ENCODE results near the gene CCSER1. TPM values are rescaled to one million over a fixed set of nuclear protein-coding genes. Genes with fewer than 3 reads are reported as not detected.

CCSER1 gene
- total and polyA plus RNA-seq, 2 experiments from 2014 or later = 2.9 to 3.4 TPM

DNA sequence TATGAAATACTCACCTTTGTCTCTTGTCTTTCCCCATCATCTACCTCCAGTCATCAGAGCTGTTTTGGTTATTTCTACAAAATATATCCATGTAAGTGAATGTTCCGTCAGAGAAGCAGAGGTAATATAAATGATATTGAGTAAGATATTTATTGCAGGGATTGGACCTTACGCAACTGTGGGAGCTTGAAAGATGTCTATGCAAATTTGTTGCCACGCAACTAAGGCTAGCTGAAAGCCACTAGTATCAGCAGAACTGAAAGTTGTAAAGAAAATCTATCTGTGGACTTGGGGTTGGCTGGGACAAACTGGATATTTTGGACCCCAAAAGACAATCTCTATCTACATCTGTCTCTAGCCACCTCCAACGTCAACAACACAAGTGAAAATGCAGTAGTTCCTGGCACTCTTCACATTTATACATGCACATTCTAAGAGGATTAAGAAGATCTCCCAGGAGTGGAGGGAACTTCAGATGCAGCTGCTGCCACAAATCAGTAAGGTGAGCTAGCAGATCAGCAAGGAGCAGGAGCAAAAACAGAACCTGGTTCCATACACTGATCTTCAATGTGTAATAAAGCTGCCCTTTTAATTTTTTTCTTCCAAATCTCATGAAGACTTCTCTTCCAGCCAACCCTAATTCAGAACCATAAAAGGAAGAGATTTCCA, 8.5 kb upstream of the CCSER1 start:
- Histone ChIP-seq H3K27me3 (ENCODE audit: insufficient read depth) (no peaks in the 10 kb centered on the region), H4K20me1 (replicated peaks; ENCODE audit: insufficient read depth) (no peaks in the 10 kb centered on the region), H3K4me2 (no peak overlapping the region), H3F3A (replicated peaks; ENCODE audit: low read depth) (no peaks in the 10 kb centered on the region), H3K36me3 (ENCODE audit: insufficient read depth) (no peaks in the 10 kb centered on the region), H3K4me3 (no peak overlapping the region), H3K79me2 (replicated peaks; ENCODE audit: insufficient read depth) (no peaks in the 10 kb centered on the region), H3K27ac (ENCODE audit: low read depth) (no peak overlapping the region), H2AFZ (peak overlapping the region; percentile 29; the same call in 1 of the 2 replicates), H3K9me2 (ENCODE audit: insufficient read depth) (no peaks in the 10 kb centered on the region; the same call in 1 of the 2 replicates), H3K4me1 (ENCODE audit: insufficient read depth) (peaks cover 18% of the 10 kb centered on the region)
- DNase-seq (ENCODE audit: low spot score) (no peak), ATAC-seq (no peak)
- no peak overlapping the region for H3K27ac Mint-ChIP-seq
- H3K27me3 Mint-ChIP-seq (ENCODE audit: insufficient read depth, low read depth, poor library complexity) = no peaks in the 10 kb centered on the region
- TF ChIP-seq EZH2phosphoT487 (IDR thresholded peaks at IDR 0.05; ENCODE audit: unreplicated experiment) (no peak), JUNB (IDR thresholded peaks at IDR 0.05; ENCODE audit: unreplicated experiment) (no peak), NANOG (IDR thresholded peaks at IDR 0.05; ENCODE audit: borderline replicate concordance) (no peak)
- TF ChIP-seq, protein P1, sequence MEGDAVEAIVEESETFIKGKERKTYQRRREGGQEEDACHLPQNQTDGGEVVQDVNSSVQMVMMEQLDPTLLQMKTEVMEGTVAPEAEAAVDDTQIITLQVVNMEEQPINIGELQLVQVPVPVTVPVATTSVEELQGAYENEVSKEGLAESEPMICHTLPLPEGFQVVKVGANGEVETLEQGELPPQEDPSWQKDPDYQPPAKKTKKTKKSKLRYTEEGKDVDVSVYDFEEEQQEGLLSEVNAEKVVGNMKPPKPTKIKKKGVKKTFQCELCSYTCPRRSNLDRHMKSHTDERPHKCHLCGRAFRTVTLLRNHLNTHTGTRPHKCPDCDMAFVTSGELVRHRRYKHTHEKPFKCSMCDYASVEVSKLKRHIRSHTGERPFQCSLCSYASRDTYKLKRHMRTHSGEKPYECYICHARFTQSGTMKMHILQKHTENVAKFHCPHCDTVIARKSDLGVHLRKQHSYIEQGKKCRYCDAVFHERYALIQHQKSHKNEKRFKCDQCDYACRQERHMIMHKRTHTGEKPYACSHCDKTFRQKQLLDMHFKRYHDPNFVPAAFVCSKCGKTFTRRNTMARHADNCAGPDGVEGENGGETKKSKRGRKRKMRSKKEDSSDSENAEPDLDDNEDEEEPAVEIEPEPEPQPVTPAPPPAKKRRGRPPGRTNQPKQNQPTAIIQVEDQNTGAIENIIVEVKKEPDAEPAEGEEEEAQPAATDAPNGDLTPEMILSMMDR (conservative IDR thresholded peaks at IDR 0.05; ENCODE audit: low read depth in 2 of 2) = no peak
- H3K4me1 Mint-ChIP-seq = peaks cover 23% of the 10 kb centered on the region
- H3K4me3 Mint-ChIP-seq = no peak overlapping the region
- H3K9me3 Mint-ChIP-seq = no peaks in the 10 kb centered on the region
- H3K36me3 Mint-ChIP-seq (ENCODE audit: low read depth) = no peaks in the 10 kb centered on the region

DNA sequence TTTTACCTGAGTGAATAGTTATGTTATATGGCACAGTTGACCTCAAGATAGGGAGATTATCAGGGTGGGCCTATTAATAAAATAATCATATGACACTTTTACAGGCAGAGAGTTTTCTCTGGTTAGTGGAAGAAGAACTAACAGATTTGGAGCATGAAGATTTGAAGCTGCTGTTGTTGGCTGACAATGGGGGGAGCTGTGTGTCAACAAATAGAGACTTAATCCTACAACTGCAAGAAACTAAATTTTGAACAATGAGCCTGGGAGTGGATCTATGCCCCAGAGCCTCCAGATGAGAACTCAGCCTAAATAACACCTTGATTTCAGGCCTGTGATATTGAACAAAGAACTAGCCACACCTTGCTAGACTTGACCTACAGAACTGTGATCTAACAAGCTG, 7.2 kb upstream of the CCSER1 start:
- H3K27ac ChIP-seq (ENCODE audit: low read depth) = no peak overlapping the region
- no peaks in the 10 kb centered on the region; the same call in 1 of the 2 replicates for H3K9me2 ChIP-seq (ENCODE audit: insufficient read depth)
- Mint-ChIP-seq H3K36me3 (ENCODE audit: low read depth) (no peaks in the 10 kb centered on the region), H3K4me1 (peaks cover 28% of the 10 kb centered on the region), H3K9me3 (no peaks in the 10 kb centered on the region), H3K27ac (peak overlapping the region; percentile 36; the same call in 1 of the 2 replicates), H3K4me3 (no peak overlapping the region), H3K27me3 (ENCODE audit: insufficient read depth, low read depth, poor library complexity) (no peaks in the 10 kb centered on the region)
- H3F3A ChIP-seq (replicated peaks; ENCODE audit: low read depth) = no peaks in the 10 kb centered on the region
- no peaks in the 10 kb centered on the region for H3K79me2 ChIP-seq (replicated peaks; ENCODE audit: insufficient read depth)
- peaks cover 24% of the 10 kb centered on the region for H3K4me1 ChIP-seq (ENCODE audit: insufficient read depth)
- no peaks in the 10 kb centered on the region for H3K27me3 ChIP-seq (ENCODE audit: insufficient read depth)
- TF ChIP-seq, protein P1 (conservative IDR thresholded peaks at IDR 0.05; ENCODE audit: low read depth in 2 of 2) = peak; percentile 68 to 74
- no peak for TF ChIP-seq CREB1 (CRISPR knock-in tag; IDR thresholded peaks at IDR 0.05; ENCODE audit: low read depth)
- TF ChIP-seq NANOG (IDR thresholded peaks at IDR 0.05; ENCODE audit: borderline replicate concordance) = no peak
- no peak for TF ChIP-seq ZNF114 (CRISPR knock-in tag; IDR thresholded peaks at IDR 0.05)
- TF ChIP-seq, protein P2, sequence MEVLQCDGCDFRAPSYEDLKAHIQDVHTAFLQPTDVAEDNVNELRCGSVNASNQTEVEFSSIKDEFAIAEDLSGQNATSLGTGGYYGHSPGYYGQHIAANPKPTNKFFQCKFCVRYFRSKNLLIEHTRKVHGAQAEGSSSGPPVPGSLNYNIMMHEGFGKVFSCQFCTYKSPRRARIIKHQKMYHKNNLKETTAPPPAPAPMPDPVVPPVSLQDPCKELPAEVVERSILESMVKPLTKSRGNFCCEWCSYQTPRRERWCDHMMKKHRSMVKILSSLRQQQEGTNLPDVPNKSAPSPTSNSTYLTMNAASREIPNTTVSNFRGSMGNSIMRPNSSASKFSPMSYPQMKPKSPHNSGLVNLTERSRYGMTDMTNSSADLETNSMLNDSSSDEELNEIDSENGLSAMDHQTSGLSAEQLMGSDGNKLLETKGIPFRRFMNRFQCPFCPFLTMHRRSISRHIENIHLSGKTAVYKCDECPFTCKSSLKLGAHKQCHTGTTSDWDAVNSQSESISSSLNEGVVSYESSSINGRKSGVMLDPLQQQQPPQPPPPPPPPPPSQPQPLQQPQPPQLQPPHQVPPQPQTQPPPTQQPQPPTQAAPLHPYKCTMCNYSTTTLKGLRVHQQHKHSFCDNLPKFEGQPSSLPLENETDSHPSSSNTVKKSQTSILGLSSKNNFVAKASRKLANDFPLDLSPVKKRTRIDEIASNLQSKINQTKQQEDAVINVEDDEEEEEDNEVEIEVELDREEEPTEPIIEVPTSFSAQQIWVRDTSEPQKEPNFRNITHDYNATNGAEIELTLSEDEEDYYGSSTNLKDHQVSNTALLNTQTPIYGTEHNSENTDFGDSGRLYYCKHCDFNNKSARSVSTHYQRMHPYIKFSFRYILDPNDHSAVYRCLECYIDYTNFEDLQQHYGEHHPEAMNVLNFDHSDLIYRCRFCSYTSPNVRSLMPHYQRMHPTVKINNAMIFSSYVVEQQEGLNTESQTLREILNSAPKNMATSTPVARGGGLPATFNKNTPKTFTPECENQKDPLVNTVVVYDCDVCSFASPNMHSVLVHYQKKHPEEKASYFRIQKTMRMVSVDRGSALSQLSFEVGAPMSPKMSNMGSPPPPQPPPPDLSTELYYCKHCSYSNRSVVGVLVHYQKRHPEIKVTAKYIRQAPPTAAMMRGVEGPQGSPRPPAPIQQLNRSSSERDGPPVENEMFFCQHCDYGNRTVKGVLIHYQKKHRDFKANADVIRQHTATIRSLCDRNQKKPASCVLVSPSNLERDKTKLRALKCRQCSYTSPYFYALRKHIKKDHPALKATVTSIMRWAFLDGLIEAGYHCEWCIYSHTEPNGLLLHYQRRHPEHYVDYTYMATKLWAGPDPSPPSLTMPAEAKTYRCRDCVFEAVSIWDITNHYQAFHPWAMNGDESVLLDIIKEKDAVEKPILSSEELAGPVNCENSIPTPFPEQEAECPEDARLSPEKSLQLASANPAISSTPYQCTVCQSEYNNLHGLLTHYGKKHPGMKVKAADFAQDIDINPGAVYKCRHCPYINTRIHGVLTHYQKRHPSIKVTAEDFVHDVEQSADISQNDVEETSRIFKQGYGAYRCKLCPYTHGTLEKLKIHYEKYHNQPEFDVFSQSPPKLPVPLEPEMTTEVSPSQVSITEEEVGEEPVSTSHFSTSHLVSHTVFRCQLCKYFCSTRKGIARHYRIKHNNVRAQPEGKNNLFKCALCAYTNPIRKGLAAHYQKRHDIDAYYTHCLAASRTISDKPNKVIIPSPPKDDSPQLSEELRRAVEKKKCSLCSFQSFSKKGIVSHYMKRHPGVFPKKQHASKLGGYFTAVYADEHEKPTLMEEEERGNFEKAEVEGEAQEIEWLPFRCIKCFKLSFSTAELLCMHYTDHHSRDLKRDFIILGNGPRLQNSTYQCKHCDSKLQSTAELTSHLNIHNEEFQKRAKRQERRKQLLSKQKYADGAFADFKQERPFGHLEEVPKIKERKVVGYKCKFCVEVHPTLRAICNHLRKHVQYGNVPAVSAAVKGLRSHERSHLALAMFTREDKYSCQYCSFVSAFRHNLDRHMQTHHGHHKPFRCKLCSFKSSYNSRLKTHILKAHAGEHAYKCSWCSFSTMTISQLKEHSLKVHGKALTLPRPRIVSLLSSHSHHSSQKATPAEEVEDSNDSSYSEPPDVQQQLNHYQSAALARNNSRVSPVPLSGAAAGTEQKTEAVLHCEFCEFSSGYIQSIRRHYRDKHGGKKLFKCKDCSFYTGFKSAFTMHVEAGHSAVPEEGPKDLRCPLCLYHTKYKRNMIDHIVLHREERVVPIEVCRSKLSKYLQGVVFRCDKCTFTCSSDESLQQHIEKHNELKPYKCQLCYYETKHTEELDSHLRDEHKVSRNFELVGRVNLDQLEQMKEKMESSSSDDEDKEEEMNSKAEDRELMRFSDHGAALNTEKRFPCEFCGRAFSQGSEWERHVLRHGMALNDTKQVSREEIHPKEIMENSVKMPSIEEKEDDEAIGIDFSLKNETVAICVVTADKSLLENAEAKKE (CRISPR knock-in tag; IDR thresholded peaks at IDR 0.05) = no peak
- peak overlapping the region; percentile 84 for H2AFZ ChIP-seq
- no peak overlapping the region for H3K4me2 ChIP-seq
- no peaks in the 10 kb centered on the region for H4K20me1 ChIP-seq (replicated peaks; ENCODE audit: insufficient read depth)
- no peak overlapping the region for H3K4me3 ChIP-seq
- H3K36me3 ChIP-seq (ENCODE audit: insufficient read depth) = no peaks in the 10 kb centered on the region
- ATAC-seq (peak; percentile 78), DNase-seq (ENCODE audit: low spot score) (peak; percentile 64)
